A549 (cell line): ENCODE data around the gene PIK3C3. TPM values are rescaled to one million over a fixed set of nuclear protein-coding genes. Genes with fewer than 3 reads are reported as not detected.

Source experiments
- ATAC-seq, 2 experiments: fragments of 200-7000 bp in 1 of 2; fragments of >200 bp in 1 of 2; cut with Nextera tagmentation in 1 of 2; cut with Tn5 transposase in 1 of 2; 3 replicates each; pipeline versions ENCODE4 v1.8.0 to v1.9.1; 2018 to 2020; ENCODE audit warnings: mild to moderate bottlenecking in 1 of 2, moderate library complexity in 1 of 2
- CTCF ChIA-PET: fragments of 300-600 bp; sonication (Branson Sonifier 250); formaldehyde crosslinking; extraction: SDS; loops from one replicate; lab custom pipeline; 2021; ENCODE audit warnings: antibody characterized with exemption, inconsistent platforms; lab: Yijun Ruan, JAX
- POLR2A ChIA-PET: fragments of 350-600 bp; formaldehyde crosslinking; extraction: SDS; loops from one replicate; lab custom pipeline; 2021; ENCODE audit warnings: antibody characterized with exemption, inconsistent platforms; lab: Yijun Ruan, JAX
- DNase-seq, 2 experiments: peaks; one replicate each; pipeline versions ENCODE4 v3.0.0 to v3.0.0-alpha.2; 2011 to 2016; ENCODE audit warnings: low read depth in 1 of 2, low spot score in 1 of 2
- FAIRE-seq: peaks from 2 replicates; lab custom pipeline; 2011; peaks lifted over from hg19 to GRCh38; lab: Jason Lieb, UNC
- H3K27ac ChIP-seq, 2 experiments: fragments of >200 bp; sonication (Bioruptor Twin); formaldehyde crosslinking; 3 replicates each; pipeline ENCODE4 v1.5.1; 2016 to 2017
- H3K4me1 ChIP-seq: fragments of >200 bp; sonication (Bioruptor Twin); formaldehyde crosslinking; 3 replicates; pipeline ENCODE4 v1.6.1; 2016
- H3K4me2 ChIP-seq: fragments of >200 bp; sonication (Bioruptor Twin); formaldehyde crosslinking; 3 replicates; pipeline ENCODE4 v1.6.1; 2016
- H3K4me3 ChIP-seq: fragments of >200 bp; sonication (Bioruptor Twin); formaldehyde crosslinking; 3 replicates; pipeline ENCODE4 v1.5.1; 2016
- H3K9me3 ChIP-seq: fragments of >200 bp; sonication (Bioruptor Twin); formaldehyde crosslinking; 3 replicates; pipeline ENCODE4 v1.6.1; 2016
- BCL3 ChIP-seq: fragments of >200 bp; sonication (Bioruptor Twin); formaldehyde crosslinking; IDR thresholded peaks from 3 replicates; pipeline ENCODE4 v1.6.1; 2016
- CTCF ChIP-seq: fragments of >200 bp; sonication (Bioruptor Twin); formaldehyde crosslinking; IDR thresholded peaks from 3 replicates; pipeline ENCODE4 v1.5.1; 2016
- FOSL2 ChIP-seq, 2 experiments: fragments of 450-650 bp in 1 of 2; fragments of >200 bp in 1 of 2; sonication (Bioruptor Twin) in 1 of 2; formaldehyde crosslinking; IDR thresholded peaks; 2 replicates each; pipeline versions ENCODE4 v1.5.0 to v1.6.1; 2016 to 2020; ENCODE audit warnings: mild to moderate bottlenecking in 1 of 2, moderate library complexity in 1 of 2
- HES2 ChIP-seq: fragments of >200 bp; sonication (Bioruptor Twin); formaldehyde crosslinking; IDR thresholded peaks from 2 replicates; pipeline ENCODE4 v1.6.1; 2016
- KDM5A ChIP-seq: fragments of 200-600 bp; sonication (generic); IDR thresholded peaks from 2 replicates; pipeline ENCODE4 v1.6.1; 2016; ENCODE audit warnings: antibody characterized with exemption, mild to moderate bottlenecking
- MAX ChIP-seq: IDR thresholded peaks from 2 replicates; pipeline ENCODE4 v1.6.1; 2012
- NFE2L2 ChIP-seq: fragments of 150-350 bp; conservative IDR thresholded peaks from 2 replicates; pipeline ENCODE4 v1.6.1; 2014; ENCODE audit warnings: low read length
- POLR2A ChIP-seq: IDR thresholded peaks from 2 replicates; pipeline ENCODE4 v1.6.1; 2012; ENCODE audit warnings: mild to moderate bottlenecking, low read length
- RCOR1 ChIP-seq: fragments of 150-350 bp; IDR thresholded peaks from 2 replicates; pipeline ENCODE4 v1.6.1; 2014; ENCODE audit warnings: antibody characterized with exemption, low read length, low read depth
- RFX5 ChIP-seq: fragments of 450-650 bp; IDR thresholded peaks from 2 replicates; pipeline ENCODE4 v1.7.1; 2014; ENCODE audit warnings: antibody characterized with exemption, mild to moderate bottlenecking, moderate library complexity
- TFCP2L1 ChIP-seq: fragments of 250-450 bp; sonication (Bioruptor Pico); IDR thresholded peaks from 2 replicates; pipeline ENCODE4 v1.5.0; 2021; ENCODE audit warnings: mild to moderate bottlenecking
- TP53 ChIP-seq: fragments of 250-450 bp; sonication (Bioruptor Pico); IDR thresholded peaks from 2 replicates; pipeline ENCODE4 v1.5.0; 2021; ENCODE audit warnings: mild to moderate bottlenecking, moderate library complexity
- WGBS: methylation state at CpG from one replicate; pipeline ENCODE4 v1.1.6; 2017; ENCODE audit errors: missing lambda C conversion rate; 5-methylcytosine and 5-hydroxymethylcytosine counted together
- polyA plus RNA-seq, 4 experiments: library from polyadenylated mRNA; depleted of rRNA in 3 of 4; stranded (reverse); fragments of >200 nt; fragmentation: RNase III in 1 of 4; extraction: RNeasy Plus Mini Kit Qiagen cat#74134 plus additional on column Dnase treatment in 1 of 4; gene quantifications; 2 replicates in 3 of 4; 3 replicates in 1 of 4; pipeline ENCODE4 v1.2.3, GENCODE V29; 2011 to 2017

PIK3C3 gene
- polyA plus RNA-seq, 2 of the 4 experiments (the other 2 are of a cell fraction) = 18.6 to 36.0 TPM

GRCh38 chr18:42131066-42131929, 176.3 kb downstream of the PIK3C3 start (continued):
- no peak for TF ChIP-seq HES2
- TF ChIP-seq FOSL2 (IDR thresholded peaks at IDR 0.05) = no peak
- no peak for TF ChIP-seq FOSL2 (CRISPR knock-in tag; IDR thresholded peaks at IDR 0.05)
- TF ChIP-seq POLR2A = no peak

GRCh38 chr18:42131930-42132244, 176.9 kb downstream of the PIK3C3 start:
- FAIRE-seq (no peak), DNase-seq (no peak), ATAC-seq (no peak)
- TF ChIP-seq NFE2L2 (no peak), FOSL2 (IDR thresholded peaks at IDR 0.05) (no peak), FOSL2 (CRISPR knock-in tag; IDR thresholded peaks at IDR 0.05) (no peak), TFCP2L1 (CRISPR knock-in tag) (no peak), RFX5 (no peak), BCL3 (no peak), RCOR1 (no peak), TP53 (CRISPR knock-in tag) (no peak), HES2 (no peak), KDM5A (no peak), MAX (no peak), CTCF (no peak)
- H3K4me1 ChIP-seq = no peaks in the 10 kb centered on the region
- POLR2A ChIA-PET = no interaction called here
- H3K9me3 ChIP-seq = no peaks in the 10 kb centered on the region
- no peak overlapping the region for H3K4me2 ChIP-seq
- no peak overlapping the region for H3K4me3 ChIP-seq
- 83% methylated on average over 1 of the region's 2 CpGs for WGBS
- CTCF ChIA-PET = no interaction called here
- no peak overlapping the region for H3K27ac ChIP-seq
